Endothelial cell of hepatic sinusoid (primary cell): Measurements from ENCODE around the gene PBX2.
"Not testable (repeated sequence)": the region's sequence is repeated elsewhere in the genome, so short reads cannot be mapped to it uniquely, and the experiment has no call there.

Source experiments
- in situ Hi-C: cut with HindIII; loops from 2 replicates; pipeline ENCODE4 v1.10.0; 2017; ENCODE audit warnings: low sequenced_read_pairs

PBX2 gene

DNA sequence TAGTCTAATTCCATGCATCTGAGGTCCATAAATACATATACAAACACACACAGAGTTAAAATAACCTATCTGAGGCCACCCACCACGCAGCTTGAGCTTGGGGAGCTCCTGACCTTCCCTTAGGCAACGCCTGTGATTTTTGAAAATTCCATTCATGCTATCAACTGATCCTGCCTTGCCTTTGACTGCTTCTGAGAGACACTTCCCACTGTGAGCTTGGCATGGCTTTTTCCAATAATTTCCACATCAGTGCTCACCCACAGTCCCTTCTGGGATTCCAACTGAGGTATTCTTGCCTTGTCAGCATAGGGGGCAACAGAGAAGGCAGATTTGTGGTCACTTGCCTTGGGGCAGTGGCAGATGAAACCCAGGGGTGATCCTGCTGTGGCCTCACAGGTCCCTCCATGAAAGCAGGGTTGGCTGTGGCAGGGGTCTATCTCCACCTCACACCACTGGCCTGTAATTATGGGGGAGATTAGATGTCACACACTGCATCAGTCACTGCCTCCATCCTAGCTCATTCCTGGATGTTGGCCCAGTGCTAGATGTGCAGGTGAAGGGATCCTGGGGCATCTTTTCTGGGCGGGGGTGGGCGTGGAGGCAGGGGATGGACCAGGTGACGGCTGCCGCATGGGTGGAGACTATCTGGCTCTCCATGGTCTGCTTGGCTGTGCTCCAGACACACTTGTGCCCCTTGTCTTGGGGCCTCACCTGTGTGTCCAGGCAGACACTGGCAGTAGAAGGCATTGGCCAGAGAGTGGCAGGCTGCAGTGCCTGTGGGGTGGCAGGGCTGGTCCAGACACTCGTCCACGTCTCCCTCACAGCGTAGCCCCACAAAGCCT lies 13.6 kb upstream of the PBX2 start:
- in situ Hi-C loops = no loop called here

DNA sequence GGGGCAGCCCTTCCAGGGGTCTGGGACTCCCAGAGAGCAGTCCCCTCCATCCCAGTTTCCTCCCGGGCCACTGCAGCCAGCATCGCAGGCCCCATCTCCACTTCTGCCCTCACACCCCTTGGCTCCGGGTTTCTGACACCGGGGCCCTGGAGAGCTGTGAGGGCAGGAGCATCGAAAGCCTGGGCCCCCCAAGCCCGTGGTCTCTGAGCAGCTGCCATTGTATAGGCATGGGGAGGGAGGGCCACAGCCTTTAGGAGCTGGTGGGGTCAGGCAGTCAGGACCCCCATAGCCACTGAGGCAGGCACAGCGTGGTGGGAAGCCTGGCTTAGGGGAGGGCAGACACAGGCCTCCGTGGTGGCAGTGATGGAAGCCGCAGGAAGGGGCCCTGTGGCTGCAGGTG lies 12.2 kb upstream of the PBX2 start:
- in situ Hi-C loops = no loop called here

DNA sequence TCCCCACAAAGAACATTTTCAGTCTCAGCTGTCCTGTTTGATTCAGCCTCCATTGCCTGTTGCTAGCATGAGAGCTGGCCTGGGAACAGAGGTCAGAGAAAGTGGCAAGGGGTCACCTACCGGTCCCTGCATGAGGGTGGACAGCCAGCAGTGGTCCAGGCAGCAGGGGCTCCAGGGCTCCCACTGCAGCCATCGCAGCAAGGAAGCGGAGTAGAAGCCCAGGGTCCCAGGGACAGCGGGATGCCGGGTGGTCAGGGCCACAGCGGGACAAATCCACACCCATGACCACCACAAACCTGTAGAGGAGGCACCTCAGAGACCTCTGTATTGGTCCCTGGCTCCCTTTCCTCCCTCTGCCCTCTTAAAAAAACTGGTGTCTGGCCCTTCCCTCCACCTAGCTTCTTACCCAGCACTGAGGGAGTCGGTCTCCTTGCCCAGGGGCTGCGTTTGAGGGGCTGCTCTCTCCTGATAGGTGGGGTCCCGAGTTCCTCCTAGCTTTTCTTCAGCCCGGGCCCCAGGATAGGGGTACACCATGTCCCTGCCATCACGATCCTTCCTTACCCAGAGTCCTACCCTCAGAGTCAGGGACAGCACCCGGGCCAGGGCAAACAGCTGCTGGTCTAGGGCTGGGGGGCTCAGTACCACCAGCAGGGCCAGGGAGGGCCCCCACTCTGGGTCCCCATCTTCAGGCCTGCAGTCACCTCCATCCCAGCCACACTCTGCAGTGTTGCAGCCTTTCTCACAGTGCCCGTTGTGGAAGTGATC lies 10.9 kb upstream of the PBX2 start:
- in situ Hi-C loops = no loop called here

DNA sequence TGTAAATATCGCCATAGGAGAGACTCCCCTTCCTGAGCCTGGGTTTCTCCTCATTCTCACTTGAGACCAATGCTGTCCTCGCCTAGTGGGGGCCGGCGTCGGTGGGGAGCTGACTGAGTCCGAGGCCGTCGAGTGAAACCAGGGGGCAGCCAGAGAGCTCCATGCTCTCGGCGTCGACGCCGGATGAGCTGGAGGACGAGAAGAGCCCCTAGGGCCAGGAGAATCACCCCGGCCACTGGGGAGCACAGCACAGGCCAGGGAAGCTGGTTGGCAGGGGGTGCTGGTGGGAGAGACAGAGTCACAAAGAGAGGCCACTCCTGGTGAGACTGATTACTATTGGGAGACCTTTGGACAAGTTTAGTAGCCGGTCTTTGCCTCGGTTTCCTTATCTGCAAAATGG lies 8.9 kb upstream of the PBX2 start:
- in situ Hi-C loops = no loop called here

DNA sequence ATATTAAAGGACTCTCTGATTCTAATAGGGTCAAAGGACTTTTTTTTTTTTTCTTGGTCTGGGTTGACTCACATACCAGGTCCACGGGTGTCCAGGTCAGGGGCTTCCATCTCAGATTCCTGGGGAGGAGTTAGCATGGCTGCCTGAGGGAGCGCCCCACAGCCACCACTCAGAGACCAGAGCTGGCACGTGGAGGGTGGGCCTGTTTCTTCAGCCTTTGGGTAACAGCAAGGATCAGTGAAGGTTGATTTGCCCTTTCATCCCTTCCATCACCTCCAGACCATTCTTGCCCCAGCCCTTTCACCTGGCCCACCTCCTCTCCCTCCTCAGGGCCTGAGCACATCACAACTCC lies 8.3 kb upstream of the PBX2 start:
- in situ Hi-C loops = no loop called here

GRCh38 chr6:32196682-32197616 lies 6.9 kb upstream of the PBX2 start:
- in situ Hi-C loops = no loop called here

DNA sequence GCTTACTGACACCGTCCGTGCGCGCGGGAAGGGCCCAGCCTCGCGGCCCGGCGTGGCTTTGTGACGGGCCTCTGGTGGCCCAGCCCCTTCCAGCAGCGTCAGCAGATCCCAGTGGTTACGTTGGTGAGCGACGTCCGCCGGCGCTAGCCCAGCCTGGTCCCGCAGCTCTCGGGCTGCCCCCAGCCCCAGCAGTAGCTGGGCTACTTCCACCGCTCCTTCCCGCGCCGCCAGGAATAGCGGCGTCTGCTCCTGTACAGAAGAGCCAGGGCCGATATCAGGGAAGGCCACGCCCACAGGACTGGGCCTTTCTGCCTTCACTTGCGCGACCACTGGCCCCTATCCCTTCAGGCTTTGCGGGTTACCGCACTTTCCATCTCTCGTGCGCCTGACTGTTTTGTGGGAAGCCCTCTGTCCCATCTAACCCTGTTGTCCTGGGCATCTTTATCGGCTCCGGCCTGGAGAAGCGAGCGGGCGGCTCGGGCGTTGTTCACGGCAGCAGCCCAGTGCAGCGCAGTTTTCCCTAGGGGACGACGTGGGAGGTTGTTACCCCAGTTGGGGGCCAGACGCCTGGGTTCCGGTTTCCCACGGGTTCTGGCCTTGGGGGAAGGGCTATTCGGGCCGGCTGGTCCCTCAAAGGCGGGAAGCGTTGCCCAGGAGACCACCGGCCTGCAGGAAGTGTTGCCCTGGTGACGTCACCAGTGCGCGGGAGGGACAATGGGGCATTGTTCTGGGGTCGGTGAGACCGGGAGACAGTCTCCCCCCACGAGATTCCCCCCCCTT lies 6.1 kb upstream of the PBX2 start:
- in situ Hi-C loops = no loop called here

DNA sequence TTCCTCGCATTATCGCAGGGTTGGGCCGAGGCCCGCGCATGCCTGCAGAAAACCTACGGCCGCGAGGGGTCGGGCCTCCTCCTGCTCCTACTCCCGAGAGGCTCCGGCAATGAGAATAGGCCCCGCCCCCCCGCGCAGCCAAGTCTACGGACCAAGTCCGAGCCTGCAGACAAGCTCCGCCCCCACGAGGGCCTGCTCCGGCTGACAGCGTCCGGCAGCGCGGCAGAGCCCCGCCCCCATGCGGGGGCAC lies 5.6 kb upstream of the PBX2 start:
- in situ Hi-C loops = no loop called here

DNA sequence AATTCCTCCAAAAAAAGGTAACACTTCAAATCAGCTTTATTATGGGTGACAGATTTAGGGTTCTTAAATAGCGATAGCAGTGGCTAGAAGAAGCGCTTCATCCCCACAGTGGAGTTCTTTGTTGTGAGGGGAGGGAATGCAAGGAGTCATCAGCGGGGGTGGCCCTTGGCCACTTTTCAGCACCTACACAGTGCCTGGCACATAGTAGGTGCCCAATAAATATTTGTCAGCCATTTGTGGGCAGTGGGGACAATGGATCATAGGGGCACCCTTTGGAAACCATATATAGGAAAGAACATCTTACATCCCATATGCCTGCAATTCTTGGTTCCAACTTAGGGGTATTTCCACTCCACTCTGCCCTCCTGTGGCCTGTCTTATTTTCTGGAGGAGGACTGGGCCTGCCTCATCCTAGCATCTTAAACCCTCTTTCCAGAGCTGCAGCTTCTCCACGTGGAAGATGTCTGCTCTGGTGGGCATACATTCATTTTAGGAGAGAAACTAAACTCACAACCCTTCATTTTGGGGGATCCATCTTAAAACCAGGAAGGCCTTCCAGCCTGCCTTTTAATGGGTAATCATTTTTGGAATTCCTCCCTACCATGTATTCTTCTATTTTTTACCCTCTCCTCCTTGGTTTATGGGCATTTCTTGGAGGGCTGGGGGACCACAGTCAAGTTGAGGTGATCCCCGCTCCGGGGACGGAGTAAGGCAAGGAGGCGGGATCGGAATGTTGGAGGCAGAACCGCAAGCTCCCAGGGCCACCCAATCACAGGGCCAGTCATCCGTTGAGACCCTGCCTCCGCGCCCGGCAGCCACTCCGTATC lies 5.0 kb upstream of the PBX2 start:
- in situ Hi-C loops = no loop called here

DNA sequence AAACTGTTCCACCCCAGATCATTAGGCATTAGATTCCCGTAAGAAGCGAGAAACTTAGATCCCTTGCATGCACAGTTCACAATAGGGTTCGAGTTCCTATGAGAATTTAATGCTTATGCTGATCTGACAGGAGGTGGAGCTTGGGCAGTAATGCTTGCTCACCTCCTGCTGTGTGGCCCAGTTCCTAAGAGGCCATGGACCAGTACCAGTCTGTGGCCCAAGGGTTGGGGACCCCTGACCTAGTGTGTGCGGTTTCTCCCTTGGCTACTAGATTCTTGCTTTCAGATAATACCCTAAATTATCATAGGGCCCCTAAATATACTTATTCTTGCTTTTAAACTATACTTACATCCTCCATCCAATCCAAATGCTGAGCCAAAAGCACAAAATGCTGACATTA lies 4.4 kb upstream of the PBX2 start:
- in situ Hi-C loops = no loop called here

DNA sequence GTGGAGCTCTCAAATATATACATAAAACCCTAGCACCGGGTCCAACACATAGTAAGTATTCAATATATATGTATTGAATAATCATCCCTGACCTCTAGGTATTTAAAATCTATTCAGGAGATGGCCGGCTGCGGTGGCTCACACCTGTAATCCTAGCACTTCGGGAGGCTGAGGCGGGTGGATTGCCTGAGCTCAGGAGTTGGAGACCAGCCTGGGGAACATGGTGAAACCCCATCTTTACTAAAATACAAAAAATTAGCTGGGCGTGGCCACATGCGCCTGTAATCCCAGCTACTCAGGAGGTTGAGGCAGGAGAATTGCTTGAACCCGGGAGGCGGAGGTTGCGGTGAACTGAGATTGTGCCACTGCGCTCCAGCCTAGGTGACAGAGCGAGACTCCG lies 3.1 kb upstream of the PBX2 start:
- in situ Hi-C loops = not testable (repeated sequence)

DNA sequence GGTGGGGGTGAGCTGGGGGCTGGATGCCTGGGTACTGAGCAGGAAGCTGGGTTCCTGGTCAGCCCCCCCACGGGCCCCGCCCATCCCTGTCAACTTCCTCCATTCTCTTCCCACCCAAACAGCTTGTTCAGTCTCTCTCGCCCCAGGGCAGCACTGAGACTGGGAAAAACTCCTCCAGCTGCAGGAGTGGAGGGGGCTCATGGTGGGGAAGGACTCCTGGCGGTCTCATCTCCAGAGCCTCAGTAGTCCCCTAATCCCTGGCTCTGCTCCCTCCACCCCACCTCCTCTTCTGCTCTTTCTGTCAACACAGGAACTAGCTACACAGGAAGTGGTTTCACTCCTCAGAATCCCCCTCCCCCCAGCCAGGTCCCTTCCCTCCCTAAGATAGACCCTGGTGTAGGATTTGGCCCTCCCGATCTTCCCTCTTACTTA lies 2.6 kb upstream of the PBX2 start, which contains the start of gene GPSM3:
Gene GPSM3, minus strand, starts transcription at position 36 of the 432 bp plus-strand sequence. CDS start 130 bp downstream, outside the sequence.
- in situ Hi-C loops = no loop called here

- in situ Hi-C loops = no loop called here
Measured at GRCh38 chr6:32191696-32192607, 1.9 kb upstream of the PBX2 start.

DNA sequence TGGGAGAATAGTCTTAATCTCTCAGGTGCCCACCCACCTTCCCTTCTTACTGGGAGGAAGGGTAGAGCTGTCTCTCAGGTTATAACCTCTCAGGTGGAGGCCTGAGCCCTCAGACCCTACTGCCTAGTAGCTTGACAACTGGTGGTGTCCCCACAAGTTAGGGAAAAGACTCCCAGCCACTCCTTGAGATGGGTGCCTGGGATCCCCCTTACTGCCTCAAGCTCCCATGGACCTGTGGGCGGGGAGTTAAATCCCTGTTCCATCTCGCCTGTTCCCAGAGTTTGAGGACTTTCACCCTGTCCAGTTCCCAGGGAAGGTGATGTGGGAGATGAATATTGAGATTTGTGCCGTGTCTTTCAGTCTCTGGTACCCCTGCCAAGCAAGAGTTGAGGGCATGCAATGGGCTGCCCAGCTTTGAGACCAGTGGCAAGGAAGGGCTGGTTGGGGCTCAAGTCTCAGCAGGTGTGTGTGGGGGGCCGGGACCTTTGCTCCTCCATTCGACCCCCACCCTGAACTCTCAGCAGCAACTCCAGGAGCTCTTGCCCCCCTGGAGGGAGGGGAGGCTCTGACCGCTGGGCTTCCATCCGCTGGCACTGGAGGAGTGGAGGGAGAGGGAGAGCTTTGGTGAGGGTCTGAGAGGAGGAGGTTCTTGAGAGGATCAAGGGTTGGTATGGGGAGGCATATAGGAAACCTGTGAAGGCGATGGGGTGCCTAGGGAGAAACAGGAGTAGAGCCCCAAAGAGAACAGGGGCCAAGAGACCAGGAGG lies 1.1 kb upstream of the PBX2 start:
- in situ Hi-C loops = no loop called here

DNA sequence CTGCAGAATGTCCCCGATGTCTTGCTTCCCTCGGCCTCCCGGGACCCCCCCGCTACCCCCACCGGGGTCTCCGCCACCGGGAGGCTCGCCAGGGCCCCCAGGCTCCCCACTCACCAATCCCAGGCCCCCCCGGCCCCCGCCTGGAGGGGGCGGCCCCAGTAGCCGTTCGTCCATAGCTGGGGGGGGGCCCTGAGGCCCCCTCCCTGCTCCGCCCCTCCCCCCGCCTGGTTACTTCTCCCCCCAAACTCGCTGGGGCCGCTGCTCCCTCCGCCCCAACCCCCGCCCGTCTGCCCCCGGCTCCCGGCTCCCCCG lies 304 bp downstream of the PBX2 start:
- in situ Hi-C loops = loop anchor here (10.0 kb wide), 1 partner anchor 75 kb away; no protein-coding TSS in a partner anchor

- in situ Hi-C loops = loop anchor here (10.0 kb wide), 1 partner anchor 74 kb away; no protein-coding TSS in a partner anchor
Measured at GRCh38 chr6:32189069-32189741, 797 bp downstream of the PBX2 start.

DNA sequence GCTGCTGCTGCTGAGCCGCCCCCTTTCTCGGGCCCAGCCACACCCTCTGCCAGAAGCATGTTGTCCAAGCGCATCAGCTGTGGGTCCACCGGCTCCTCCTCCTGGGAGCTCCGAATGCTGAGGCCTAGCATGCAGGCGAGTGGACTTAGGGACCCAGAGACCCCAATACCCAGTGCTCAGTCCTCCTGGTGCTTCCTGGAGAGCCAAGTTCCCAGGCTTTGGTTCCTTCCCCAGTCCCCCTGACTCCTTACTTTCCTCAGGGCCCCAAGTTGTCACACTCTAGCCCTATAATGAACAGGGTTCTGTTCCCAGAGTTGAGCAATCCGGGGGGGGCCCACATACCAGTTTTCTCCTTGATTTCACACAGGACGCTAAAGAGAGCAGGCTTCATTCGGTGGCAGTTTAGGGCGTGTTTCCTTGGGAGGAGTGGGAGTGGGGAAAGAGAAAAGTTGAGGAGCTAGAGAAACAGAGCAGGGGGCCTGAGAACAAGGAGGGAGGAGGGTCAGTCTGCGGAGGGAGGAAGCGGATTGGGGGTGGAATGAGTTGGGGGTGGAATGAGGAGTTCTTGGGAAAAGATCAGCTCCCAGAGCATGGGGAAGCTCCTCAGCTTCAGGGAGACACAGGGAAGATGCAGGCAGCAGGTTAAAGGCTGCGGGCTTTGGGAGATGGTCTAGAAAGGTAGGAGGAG lies 1.5 kb downstream of the PBX2 start:
- in situ Hi-C loops = loop anchor here (10.0 kb wide), 1 partner anchor 74 kb away; no protein-coding TSS in a partner anchor
